DMS79 treated with DMSO at 0.1 percent for 48 hours (cell line): ENCODE results near the gene NFU1.
"Not testable (repeated sequence)": the region's sequence is repeated elsewhere in the genome, so short reads cannot be mapped to it uniquely, and the experiment has no call there.

Source experiments
- DNase-seq: peaks from one replicate; lab custom pipeline; 2025; lab: John Stamatoyannopoulos, UW

The NFU1 gene

GRCh38 chr2:69387770-69388481, 49.3 kb downstream of the NFU1 start:
- DNase-seq: peak; percentile 6

- peak; percentile 83 for DNase-seq
These were observed 50.2 kb downstream of the NFU1 start, which contains the start of gene GFPT1 for GRCh38 chr2:69386789-69387734. Gene GFPT1, minus strand, starts transcription at chr2:69387227. Its CDS starts 156 bp downstream, at chr2:69387071.

- peak; percentile 13 for DNase-seq
These were observed 50.9 kb downstream of the NFU1 start for GRCh38 chr2:69386360-69386759.

- no peak for DNase-seq
These were observed 51.6 kb downstream of the NFU1 start for GRCh38 chr2:69385443-69386151.

- no peak for DNase-seq
These were observed 52.6 kb downstream of the NFU1 start for GRCh38 chr2:69384618-69385081.

GRCh38 chr2:69383176-69383812, 53.9 kb downstream of the NFU1 start:
- no peak for DNase-seq

- DNase-seq: no peak
These were observed 54.7 kb downstream of the NFU1 start for GRCh38 chr2:69382547-69382946.

GRCh38 chr2:69381337-69381737, 55.9 kb downstream of the NFU1 start:
- no peak for DNase-seq

- DNase-seq: no peak
These were observed 56.9 kb downstream of the NFU1 start for GRCh38 chr2:69380072-69380917.

- no peak for DNase-seq
These were observed 60.8 kb downstream of the NFU1 start for GRCh38 chr2:69376403-69376802.

- no peak for DNase-seq
These were observed 61.5 kb downstream of the NFU1 start for GRCh38 chr2:69375494-69376353.

GRCh38 chr2:69372767-69373166, 64.5 kb downstream of the NFU1 start:
- no peak for DNase-seq

- DNase-seq: no peak
These were observed 67.4 kb downstream of the NFU1 start for GRCh38 chr2:69369802-69370201.

GRCh38 chr2:69368588-69368987, 68.6 kb downstream of the NFU1 start:
- no peak for DNase-seq

- DNase-seq: no peak
These were observed 77.9 kb downstream of the NFU1 start for GRCh38 chr2:69359371-69359770.

GRCh38 chr2:69358914-69359313, 78.3 kb downstream of the NFU1 start:
- DNase-seq: no peak

GRCh38 chr2:69356471-69356870, 80.8 kb downstream of the NFU1 start:
- no peak for DNase-seq

GRCh38 chr2:69354976-69355375, 82.3 kb downstream of the NFU1 start:
- DNase-seq: not testable (repeated sequence)

GRCh38 chr2:69353360-69353759, 83.9 kb downstream of the NFU1 start:
- no peak for DNase-seq

GRCh38 chr2:69348781-69349180, 88.5 kb downstream of the NFU1 start:
- DNase-seq: no peak
